Liver (tissue), 9 donors: ENCODE data around the gene SLC6A2. TPM values are rescaled to one million over a fixed set of nuclear protein-coding genes. Genes with fewer than 3 reads are reported as not detected.

Experiments
- DNase-seq: peaks from one replicate; pipeline ENCODE4 v3.0.0-alpha.2; 2017; ENCODE audit warnings: low spot score
- H3K27ac ChIP-seq, 2 donors: one replicate each; pipeline ENCODE4 v1.7.0; 2013; ENCODE audit warnings: inconsistent platforms in 2 of 2, low read length in 2 of 2, control low read depth in 1 of 2, low read depth in 1 of 2, mild to moderate bottlenecking in 1 of 2
- H3K27me3 ChIP-seq, 4 donors: one replicate each; pipeline versions ENCODE4 v1.6.1 to v1.7.0; 2013; ENCODE audit warnings: low read length in 3 of 4, inconsistent platforms in 1 of 4, mild to moderate bottlenecking in 1 of 4, moderate library complexity in 1 of 4; ENCODE audit not compliant: control insufficient read depth in 4 of 4, insufficient read depth in 4 of 4
- H3K36me3 ChIP-seq, 4 donors: one replicate each; pipeline versions ENCODE4 v1.6.1 to v1.7.0; 2013; ENCODE audit warnings: low read length in 3 of 4, mild to moderate bottlenecking in 3 of 4, low read depth in 1 of 4, moderate library complexity in 1 of 4; ENCODE audit not compliant: control insufficient read depth in 4 of 4, insufficient read depth in 3 of 4
- H3K4me1 ChIP-seq, 4 donors: one replicate each; pipeline versions ENCODE4 v1.6.1 to v1.7.0; 2013; ENCODE audit warnings: low read length in 3 of 4, mild to moderate bottlenecking in 3 of 4, moderate library complexity in 1 of 4; ENCODE audit not compliant: control insufficient read depth in 4 of 4, insufficient read depth in 4 of 4
- H3K4me3 ChIP-seq, 3 donors: one replicate each; pipeline versions ENCODE4 v1.6.1 to v1.7.0; 2013; ENCODE audit warnings: low read length in 3 of 3, control low read depth in 1 of 3, low read depth in 1 of 3, mild to moderate bottlenecking in 1 of 3
- H3K9ac ChIP-seq, 2 donors: one replicate each; pipeline ENCODE4 v1.7.0; 2013; ENCODE audit warnings: low read length in 2 of 2, mild to moderate bottlenecking in 2 of 2, moderate library complexity in 2 of 2, control low read depth in 1 of 2, low read depth in 1 of 2
- H3K9me3 ChIP-seq, 4 donors: one replicate each; pipeline versions ENCODE4 v1.6.1 to v1.7.0; 2013; ENCODE audit warnings: low read length in 3 of 4; ENCODE audit not compliant: control insufficient read depth in 4 of 4
- ATF3 ChIP-seq: IDR thresholded peaks from 2 replicates; pipeline ENCODE4 v1.6.1; 2016; ENCODE audit warnings: antibody characterized with exemption
- CTCF ChIP-seq: fragments of 150-350 bp; IDR thresholded peaks from 2 replicates; pipeline ENCODE4 v1.5.1; 2017; ENCODE audit warnings: improper control_type of control experiment, low read depth, low read length; ENCODE audit not compliant: missing input control
- EGR1 ChIP-seq, 2 donors: IDR thresholded peaks; 2 replicates each; pipeline ENCODE4 v1.6.1; 2016 to 2018; ENCODE audit warnings: antibody characterized with exemption in 2 of 2, low read depth in 2 of 2
- FOXA1 ChIP-seq: IDR thresholded peaks from 2 replicates; pipeline ENCODE4 v1.6.1; 2016; ENCODE audit warnings: antibody characterized with exemption
- FOXA2 ChIP-seq: IDR thresholded peaks from 2 replicates; pipeline ENCODE4 v1.6.1; 2016; ENCODE audit warnings: antibody characterized with exemption
- GABPA ChIP-seq, 2 donors: IDR thresholded peaks in 1 of 2; conservative IDR thresholded peaks in 1 of 2; 2 replicates each; pipeline ENCODE4 v1.6.1; 2016; ENCODE audit warnings: antibody characterized with exemption in 2 of 2, mild to moderate bottlenecking in 1 of 2, moderate library complexity in 1 of 2
- HNF4A ChIP-seq, 2 donors: conservative IDR thresholded peaks; 2 replicates each; pipeline ENCODE4 v1.6.1; 2016; ENCODE audit warnings: antibody characterized with exemption in 2 of 2, mild to moderate bottlenecking in 2 of 2
- HNF4G ChIP-seq: IDR thresholded peaks from 2 replicates; pipeline ENCODE4 v1.6.1; 2016; ENCODE audit warnings: antibody characterized with exemption
- MAX ChIP-seq: IDR thresholded peaks from 2 replicates; pipeline ENCODE4 v1.6.1; 2016; ENCODE audit warnings: antibody characterized with exemption
- NR2F2 ChIP-seq: IDR thresholded peaks from 2 replicates; pipeline ENCODE4 v1.6.1; 2016; ENCODE audit warnings: antibody characterized with exemption
- RAD21 ChIP-seq, 2 donors: IDR thresholded peaks; 2 replicates each; pipeline ENCODE4 v1.6.1; 2016; ENCODE audit warnings: antibody characterized with exemption in 2 of 2, mild to moderate bottlenecking in 2 of 2
- RXRA ChIP-seq, 2 donors: IDR thresholded peaks; 2 replicates each; pipeline ENCODE4 v1.6.1; 2017 to 2018; ENCODE audit warnings: antibody characterized with exemption in 2 of 2, mild to moderate bottlenecking in 1 of 2
- SP1 ChIP-seq: IDR thresholded peaks from 2 replicates; pipeline ENCODE4 v1.6.1; 2018; ENCODE audit warnings: antibody characterized with exemption, mild to moderate bottlenecking
- TAF1 ChIP-seq: conservative IDR thresholded peaks from 2 replicates; pipeline ENCODE4 v1.6.1; 2016; ENCODE audit warnings: antibody characterized with exemption, mild to moderate bottlenecking
- YY1 ChIP-seq: IDR thresholded peaks from 2 replicates; pipeline ENCODE4 v1.6.1; 2016; ENCODE audit warnings: antibody characterized with exemption, mild to moderate bottlenecking
- ZBTB33 ChIP-seq: IDR thresholded peaks from 2 replicates; pipeline ENCODE4 v1.6.1; 2016; ENCODE audit warnings: antibody characterized with exemption
- WGBS: extraction: QIAGEN DNeasy Blood & Tissue Kit; methylation state at CpG from one replicate; pipeline ENCODE4 v1.1.7; 2013; 5-methylcytosine and 5-hydroxymethylcytosine counted together
- polyA plus RNA-seq, 2 donors: library from polyadenylated mRNA; stranded (reverse) in 1 of 2; unstranded in 1 of 2; fragments of 200-250 nt in 1 of 2; fragments of >200 nt in 1 of 2; fragmentation: Nextera tagmentation in 1 of 2; extraction: Ambion mirVana in 1 of 2; gene quantifications; one replicate each; pipeline versions ENCODE4 v1.2.1 to v1.2.3, GENCODE V29; 2013 to 2015
- total RNA-seq, 2 donors: library from RNA; depleted of rRNA; stranded (reverse); fragments of >200 nt; gene quantifications; one replicate each; pipeline ENCODE4 v1.2.3, GENCODE V29; 2014
- TF ChIP-seq, protein P1 (sequence below): IDR thresholded peaks from 2 replicates; pipeline ENCODE4 v1.6.1; 2016; ENCODE audit warnings: antibody characterized with exemption, mild to moderate bottlenecking
- donor health status: healthy.
- donor health status: healthy.
- donor health status: healthy.
- donor health status: healthy.
- donor health status: healthy.

SLC6A2 gene
- total and polyA plus RNA-seq, 4 donors: under 0.01 to 0.10 (median 0.07) TPM; not detected in 1

GRCh38 chr16:55735120-55735781 lies 79.5 kb downstream of the SLC6A2 start:
- Histone ChIP-seq H3K4me3 (no peak overlapping the region), H3K9ac (no peak overlapping the region), H3K4me1 (no peaks in the 10 kb centered on the region), H3K9me3 (no peaks in the 10 kb centered on the region), H3K27me3 (no peaks in the 10 kb centered on the region), H3K36me3 (no peaks in the 10 kb centered on the region), H3K27ac (no peak overlapping the region)
- WGBS: 90% methylated on average over 4 of the region's 4 CpGs
- no peak for DNase-seq
- TF ChIP-seq CTCF (no peak), ATF3 (no peak), RXRA (IDR thresholded peaks at IDR 0.05) (no peak), FOXA2 (no peak), HNF4A (conservative IDR thresholded peaks at IDR 0.05) (no peak), ZBTB33 (no peak), RAD21 (IDR thresholded peaks at IDR 0.05) (no peak), EGR1 (IDR thresholded peaks at IDR 0.05; ENCODE audit: low read depth in 2 of 2) (no peak), NR2F2 (no peak), YY1 (no peak), HNF4G (no peak), GABPA (IDR thresholded peaks at IDR 0.05 in 1 of 2, conservative IDR thresholded peaks at IDR 0.05 in 1 of 2) (no peak), MAX (no peak), FOXA1 (no peak), TAF1 (no peak), SP1 (no peak)
- TF ChIP-seq, protein P1, sequence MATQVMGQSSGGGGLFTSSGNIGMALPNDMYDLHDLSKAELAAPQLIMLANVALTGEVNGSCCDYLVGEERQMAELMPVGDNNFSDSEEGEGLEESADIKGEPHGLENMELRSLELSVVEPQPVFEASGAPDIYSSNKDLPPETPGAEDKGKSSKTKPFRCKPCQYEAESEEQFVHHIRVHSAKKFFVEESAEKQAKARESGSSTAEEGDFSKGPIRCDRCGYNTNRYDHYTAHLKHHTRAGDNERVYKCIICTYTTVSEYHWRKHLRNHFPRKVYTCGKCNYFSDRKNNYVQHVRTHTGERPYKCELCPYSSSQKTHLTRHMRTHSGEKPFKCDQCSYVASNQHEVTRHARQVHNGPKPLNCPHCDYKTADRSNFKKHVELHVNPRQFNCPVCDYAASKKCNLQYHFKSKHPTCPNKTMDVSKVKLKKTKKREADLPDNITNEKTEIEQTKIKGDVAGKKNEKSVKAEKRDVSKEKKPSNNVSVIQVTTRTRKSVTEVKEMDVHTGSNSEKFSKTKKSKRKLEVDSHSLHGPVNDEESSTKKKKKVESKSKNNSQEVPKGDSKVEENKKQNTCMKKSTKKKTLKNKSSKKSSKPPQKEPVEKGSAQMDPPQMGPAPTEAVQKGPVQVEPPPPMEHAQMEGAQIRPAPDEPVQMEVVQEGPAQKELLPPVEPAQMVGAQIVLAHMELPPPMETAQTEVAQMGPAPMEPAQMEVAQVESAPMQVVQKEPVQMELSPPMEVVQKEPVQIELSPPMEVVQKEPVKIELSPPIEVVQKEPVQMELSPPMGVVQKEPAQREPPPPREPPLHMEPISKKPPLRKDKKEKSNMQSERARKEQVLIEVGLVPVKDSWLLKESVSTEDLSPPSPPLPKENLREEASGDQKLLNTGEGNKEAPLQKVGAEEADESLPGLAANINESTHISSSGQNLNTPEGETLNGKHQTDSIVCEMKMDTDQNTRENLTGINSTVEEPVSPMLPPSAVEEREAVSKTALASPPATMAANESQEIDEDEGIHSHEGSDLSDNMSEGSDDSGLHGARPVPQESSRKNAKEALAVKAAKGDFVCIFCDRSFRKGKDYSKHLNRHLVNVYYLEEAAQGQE: no peak
